Neural cell (in vitro differentiated cells): Measurements from ENCODE around the gene CDK1.

Source experiments
- CTCF ChIP-seq: fragments of 450-650 bp; IDR thresholded peaks from 2 replicates; pipeline ENCODE4 v1.5.1; 2014; ENCODE audit warnings: antibody characterized with exemption, mild to moderate bottlenecking, moderate library complexity; ENCODE audit not compliant: poor library complexity, severe bottlenecking
- SMC3 ChIP-seq: fragments of 450-650 bp; conservative IDR thresholded peaks from 2 replicates; pipeline ENCODE4 v1.6.1; 2014; ENCODE audit warnings: antibody characterized with exemption, mild to moderate bottlenecking, moderate library complexity; ENCODE audit not compliant: poor library complexity

DNA sequence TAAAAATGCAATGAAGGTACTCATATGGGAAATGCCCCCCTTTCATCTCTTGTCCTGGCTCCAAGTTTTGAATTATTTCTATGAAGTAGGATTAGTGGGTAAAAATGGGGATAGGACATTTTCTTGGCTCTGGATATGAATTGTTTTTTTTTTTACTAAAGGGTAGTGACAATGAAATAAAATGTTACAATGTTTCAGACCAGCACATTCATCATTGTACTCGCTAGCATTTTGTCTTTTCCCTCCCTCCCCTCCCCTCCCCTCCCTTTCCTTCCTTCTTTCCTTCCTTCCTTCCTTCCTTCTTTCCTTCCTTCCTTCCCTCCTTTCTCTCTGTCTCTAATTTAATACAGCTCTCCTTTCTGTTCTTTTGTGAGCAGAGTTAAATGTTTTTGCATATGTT is 64.4 kb downstream of the CDK1 start:
- no peak for TF ChIP-seq CTCF
- no peak for TF ChIP-seq SMC3
